OCI-LY3 (cell line): Measurements from ENCODE around the gene AKNA.

Experiments used
- H2AFZ ChIP-seq: fragments of 200-600, 300-600 bp; shearing (Covaris generic); 2 replicates; pipeline ENCODE4 v1.6.0; 2014; ENCODE audit warnings: antibody characterized with exemption, low read depth, low read length
- H3K27ac ChIP-seq: fragments of 200-600, 300-600 bp; sonication (generic); 2 replicates; pipeline ENCODE4 v1.5.1; 2014; ENCODE audit warnings: mild to moderate bottlenecking, low read length, moderate library complexity, mixed read lengths
- H3K27me3 ChIP-seq: fragments of 200-600, 300-600 bp; sonication (generic); 2 replicates; pipeline ENCODE4 v1.6.1; 2014; ENCODE audit warnings: low read depth, low read length, mixed read lengths
- H3K36me3 ChIP-seq: fragments of 200-600, 300-600 bp; sonication (generic); replicated peaks from 2 replicates; pipeline ENCODE3; 2014; ENCODE audit warnings: low read depth, low read length, mixed read lengths
- H3K4me1 ChIP-seq: fragments of 300-600, 200-600 bp; sonication (generic); 2 replicates; pipeline ENCODE4 v1.6.1; 2014; ENCODE audit warnings: low read length, mixed read lengths
- H3K4me2 ChIP-seq: fragments of 200-600, 300-600 bp; sonication (generic); 2 replicates; pipeline ENCODE4 v1.6.1; 2014; ENCODE audit warnings: low read length, mixed read lengths
- H3K4me3 ChIP-seq: fragments of 300-600, 200-600 bp; sonication (generic); 2 replicates; pipeline ENCODE4 v1.5.1; 2014; ENCODE audit warnings: antibody characterized with exemption, mild to moderate bottlenecking, low read length, moderate library complexity
- H3K79me2 ChIP-seq: fragments of 300-600, 200-600 bp; shearing (Covaris generic); 2 replicates; pipeline ENCODE4 v1.6.1; 2014; ENCODE audit warnings: mild to moderate bottlenecking, low read length, mixed read lengths
- H3K9ac ChIP-seq: fragments of 300-600, 200-600 bp; shearing (Covaris generic); 2 replicates; pipeline ENCODE4 v1.6.0; 2014; ENCODE audit warnings: mild to moderate bottlenecking, low read length, moderate library complexity
- H3K9me3 ChIP-seq: fragments of 200-600, 300-600 bp; shearing (Covaris generic); 2 replicates; pipeline ENCODE4 v1.6.1; 2014; ENCODE audit warnings: low read length, mixed read lengths; ENCODE audit not compliant: insufficient read depth
- H4K20me1 ChIP-seq: fragments of 200-600, 300-600 bp; sonication (generic); 2 replicates; pipeline ENCODE4 v1.6.1; 2016; ENCODE audit warnings: low read length, mixed read lengths; ENCODE audit not compliant: insufficient read depth
- CTCF ChIP-seq: fragments of 200-600, 300-600 bp; sonication (generic); IDR thresholded peaks from 2 replicates; pipeline ENCODE4 v1.5.1; 2014; ENCODE audit warnings: antibody characterized with exemption, low read length, low read depth
- EZH2phosphoT487 ChIP-seq: fragments of 200-600 bp; shearing (Covaris generic); IDR thresholded peaks from 2 replicates; pipeline ENCODE4 v1.6.1; 2018; ENCODE audit warnings: antibody characterized with exemption, mixed run types, low read depth

AKNA gene

GRCh38 chr9:114395334-114395617 lies 7.5 kb upstream of the AKNA start:
- peaks cover 31% of the 10 kb centered on the region for H3K36me3 ChIP-seq
- peaks cover 13% of the 10 kb centered on the region; the same call in 1 of the 2 replicates for H4K20me1 ChIP-seq
- H3K4me3 ChIP-seq = no peak overlapping the region
- H3K4me1 ChIP-seq = peaks cover 51% of the 10 kb centered on the region
- H3K9ac ChIP-seq = no peak overlapping the region
- no peak overlapping the region for H2AFZ ChIP-seq
- no peak for TF ChIP-seq EZH2phosphoT487
- TF ChIP-seq CTCF = no peak
- H3K4me2 ChIP-seq = no peak overlapping the region
- no peaks in the 10 kb centered on the region for H3K27me3 ChIP-seq
- H3K9me3 ChIP-seq = no peaks in the 10 kb centered on the region
- no peak overlapping the region for H3K27ac ChIP-seq
- peaks cover 69% of the 10 kb centered on the region for H3K79me2 ChIP-seq

GRCh38 chr9:114394523-114395333 lies 6.9 kb upstream of the AKNA start:
- no peaks in the 10 kb centered on the region for H3K9me3 ChIP-seq
- no peak for TF ChIP-seq CTCF
- TF ChIP-seq EZH2phosphoT487 = no peak
- H3K27ac ChIP-seq = no peak overlapping the region
- H2AFZ ChIP-seq = no peak overlapping the region
- peaks cover 13% of the 10 kb centered on the region; the same call in 1 of the 2 replicates for H4K20me1 ChIP-seq
- H3K4me3 ChIP-seq = no peak overlapping the region
- H3K79me2 ChIP-seq = peaks cover 75% of the 10 kb centered on the region
- H3K4me1 ChIP-seq = peaks cover 56% of the 10 kb centered on the region
- no peak overlapping the region for H3K4me2 ChIP-seq
- no peak overlapping the region for H3K9ac ChIP-seq
- H3K36me3 ChIP-seq = peaks cover 31% of the 10 kb centered on the region
- no peaks in the 10 kb centered on the region for H3K27me3 ChIP-seq

GRCh38 chr9:114392749-114393112 lies 4.9 kb upstream of the AKNA start:
- Histone ChIP-seq H4K20me1 (peaks cover 13% of the 10 kb centered on the region; the same call in 1 of the 2 replicates), H3K9me3 (no peaks in the 10 kb centered on the region), H3K4me1 (peaks cover 76% of the 10 kb centered on the region), H3K4me2 (no peak overlapping the region), H3K4me3 (no peak overlapping the region), H3K36me3 (peaks cover 36% of the 10 kb centered on the region), H3K27me3 (no peaks in the 10 kb centered on the region), H3K27ac (no peak overlapping the region), H2AFZ (no peak overlapping the region), H3K9ac (no peak overlapping the region), H3K79me2 (peaks cover 95% of the 10 kb centered on the region)
- no peak for TF ChIP-seq CTCF
- no peak for TF ChIP-seq EZH2phosphoT487

- no peak overlapping the region for H2AFZ ChIP-seq
- no peaks in the 10 kb centered on the region for H3K27me3 ChIP-seq
- H3K4me2 ChIP-seq = peak overlapping the region; percentile 99
- H3K79me2 ChIP-seq = peaks cover 96% of the 10 kb centered on the region
- peaks cover 13% of the 10 kb centered on the region; the same call in 1 of the 2 replicates for H4K20me1 ChIP-seq
- H3K9me3 ChIP-seq = no peaks in the 10 kb centered on the region
- H3K27ac ChIP-seq = peak overlapping the region; percentile 99
- peaks cover 46% of the 10 kb centered on the region for H3K36me3 ChIP-seq
- H3K9ac ChIP-seq = 0 out of 2 replicates have a peak overlapping the region, but pooled peaks have one; percentile 98
- TF ChIP-seq EZH2phosphoT487 (no peak), CTCF (no peak)
- peaks cover 82% of the 10 kb centered on the region for H3K4me1 ChIP-seq
- no peak overlapping the region for H3K4me3 ChIP-seq
Measured at GRCh38 chr9:114390952-114391351, 3.2 kb upstream of the AKNA start.
